Peyer's patch (tissue), 4 donors: ENCODE results near the gene DAPK1.

ENCODE experiments used
- CTCF ChIP-seq, 6 experiments: fragments of 450-650 bp in 4 of 6; fragments of 200-600 bp in 2 of 6; sonication (generic) in 1 of 6; IDR thresholded peaks; one replicate each; pipeline ENCODE4 v1.5.1; 2017 to 2019; ENCODE audit warnings: antibody characterized with exemption in 6 of 6, mild to moderate bottlenecking in 3 of 6, moderate library complexity in 1 of 6
- POLR2A ChIP-seq, 2 donors: fragments of 450-650 bp; IDR thresholded peaks; one replicate each; pipeline ENCODE4 v1.5.1; 2017; ENCODE audit warnings: antibody characterized with exemption in 2 of 2, mild to moderate bottlenecking in 2 of 2, moderate library complexity in 2 of 2

- TF ChIP-seq POLR2A (IDR thresholded peaks at IDR 0.05): no peak
- no peak for TF ChIP-seq CTCF (IDR thresholded peaks at IDR 0.05)
Observed at GRCh38 chr9:87739546-87739945, 241.9 kb downstream of the DAPK1 start.
